Transverse colon (tissue), 4 donors: ENCODE measurements around the gene CTNND2. TPM values are rescaled to one million over a fixed set of nuclear protein-coding genes. Genes with fewer than 3 reads are reported as not detected.

Experiments
- DNase-seq: peaks from one replicate; pipeline ENCODE4 v3.0.0-alpha.2; 2019
- H3K27ac ChIP-seq, 4 donors: fragments of 200-600 bp; sonication (generic); 2 replicates each; pipeline ENCODE4 v1.5.1; 2016 to 2018; ENCODE audit warnings: inconsistent platforms in 4 of 4
- H3K27me3 ChIP-seq: fragments of 200-600 bp; sonication (generic); 2 replicates; pipeline ENCODE4 v1.5.1; 2017; ENCODE audit warnings: inconsistent platforms
- H3K36me3 ChIP-seq, 4 donors: fragments of 200-600 bp; sonication (generic); 2 replicates each; pipeline ENCODE4 v1.5.1; 2017 to 2019; ENCODE audit warnings: inconsistent platforms in 4 of 4
- H3K4me1 ChIP-seq, 4 donors: fragments of 200-600 bp; sonication (generic); 2 replicates each; pipeline ENCODE4 v1.5.1; 2017 to 2020; ENCODE audit warnings: inconsistent platforms in 4 of 4
- H3K4me3 ChIP-seq, 4 donors: fragments of 200-600 bp; sonication (generic); 1 replicate in 1 of 4; 2 replicates in 3 of 4; pipeline versions ENCODE4 v1.5.1 to v1.6.1; 2017 to 2019; ENCODE audit warnings: inconsistent platforms in 4 of 4
- H3K9me3 ChIP-seq, 2 donors: fragments of 200-600 bp; sonication (generic); 2 replicates each; pipeline ENCODE4 v1.5.1; 2017 to 2019; ENCODE audit warnings: inconsistent platforms in 2 of 2
- CTCF ChIP-seq, 5 experiments: fragments of 200-600 bp in 3 of 5; fragments of 450-650 bp in 2 of 5; sonication (generic) in 3 of 5; IDR thresholded peaks; 1 replicate in 2 of 5; 2 replicates in 3 of 5; pipeline ENCODE4 v1.5.1; 2016 to 2017; ENCODE audit warnings: antibody characterized with exemption in 5 of 5, inconsistent platforms in 3 of 5, mild to moderate bottlenecking in 2 of 5, moderate library complexity in 1 of 5
- EP300 ChIP-seq: sonication (generic); formaldehyde crosslinking; IDR thresholded peaks from one replicate; pipeline ENCODE4 v1.6.1; 2017; ENCODE audit warnings: antibody characterized with exemption, low read depth
- POLR2A ChIP-seq: fragments of 450-650 bp; IDR thresholded peaks from one replicate; pipeline ENCODE4 v1.6.1; 2016; ENCODE audit warnings: antibody characterized with exemption, mild to moderate bottlenecking, moderate library complexity
- POLR2AphosphoS5 ChIP-seq, 3 donors: sonication (generic); formaldehyde crosslinking; IDR thresholded peaks; one replicate each; pipeline ENCODE4 v1.6.1; 2016; ENCODE audit warnings: antibody characterized with exemption in 3 of 3
- WGBS, 2 donors: methylation state at CpG; one replicate each; pipeline ENCODE4 v1.1.5; 2018; ENCODE audit warnings: low coverage in 1 of 2; 5-methylcytosine and 5-hydroxymethylcytosine counted together
- in situ Hi-C, 4 donors: fragments of 200-750 bp; cut with MboI; loops; one replicate each; pipeline versions ENCODE4 v1.15.0 to v1.15.1; 2017; ENCODE audit warnings: low sequenced_read_pairs in 3 of 4, low pct_ligation_motif_present in 1 of 4, low pct_unique_long_range_greater_than_20kb in 1 of 4
- intact Hi-C: fragments of 100-400 bp; cut with DNase I; formaldehyde crosslinking; loops from one replicate; pipeline ENCODE4 v1.15.1; 2023; ENCODE audit warnings: low total_unique reads
- total RNA-seq, 4 donors: library from RNA; depleted of rRNA; stranded (reverse); fragments of >200 nt; gene quantifications; one replicate each; pipeline ENCODE4 v1.1.0, GENCODE V29; 2016

CTNND2 gene
- total RNA-seq, 4 donors from 2014 or later: 1.9 to 2.1 TPM; not detected in 2

GRCh38 chr5:11468334-11469039 lies 435.8 kb downstream of the CTNND2 start:
- DNase-seq: no peak
- in situ Hi-C loops: no loop called here
- H3K9me3 ChIP-seq: no peaks in the 10 kb centered on the region
- no peak overlapping the region for H3K27ac ChIP-seq
- TF ChIP-seq EP300: no peak
- H3K4me1 ChIP-seq: no peaks in the 10 kb centered on the region
- WGBS, 2 donors: 80 to 84% methylated on average over 5 to 6 of the region's 6 CpGs
- intact Hi-C loops: no loop called here
- no peaks in the 10 kb centered on the region for H3K27me3 ChIP-seq
- no peak overlapping the region for H3K4me3 ChIP-seq
- no peaks in the 10 kb centered on the region for H3K36me3 ChIP-seq

GRCh38 chr5:11467588-11467987 lies 436.7 kb downstream of the CTNND2 start:
- no peak for DNase-seq
- Histone ChIP-seq H3K4me3 (no peak overlapping the region), H3K36me3 (no peaks in the 10 kb centered on the region), H3K27ac (no peak overlapping the region), H3K4me1 (no peaks in the 10 kb centered on the region), H3K9me3 (no peaks in the 10 kb centered on the region), H3K27me3 (no peaks in the 10 kb centered on the region)
- WGBS, 2 donors: 79 to 88% methylated on average over 2 of the region's 2 CpGs
- intact Hi-C loops (no loop called here), in situ Hi-C loops (no loop called here)
- TF ChIP-seq POLR2A (no peak), EP300 (no peak), CTCF (IDR thresholded peaks at IDR 0.05) (no peak), POLR2AphosphoS5 (IDR thresholded peaks at IDR 0.05) (no peak)

GRCh38 chr5:11459716-11460115 lies 444.5 kb downstream of the CTNND2 start:
- Histone ChIP-seq H3K36me3 (no peaks in the 10 kb centered on the region), H3K9me3 (no peaks in the 10 kb centered on the region), H3K4me1 (no peaks in the 10 kb centered on the region), H3K4me3 (no peak overlapping the region), H3K27ac (no peak overlapping the region), H3K27me3 (no peaks in the 10 kb centered on the region)
- 53 to 57% methylated on average over 2 of the region's 2 CpGs for WGBS, 2 donors
- DNase-seq: no peak
- TF ChIP-seq EP300 (no peak), POLR2A (no peak), POLR2AphosphoS5 (IDR thresholded peaks at IDR 0.05) (no peak), CTCF (IDR thresholded peaks at IDR 0.05) (no peak)
- intact Hi-C loops (no loop called here), in situ Hi-C loops (no loop called here)

- Histone ChIP-seq H3K27ac (no peak overlapping the region), H3K27me3 (no peaks in the 10 kb centered on the region), H3K4me3 (no peak overlapping the region), H3K9me3 (no peaks in the 10 kb centered on the region), H3K4me1 (no peaks in the 10 kb centered on the region), H3K36me3 (no peaks in the 10 kb centered on the region)
- intact Hi-C loops: no loop called here
- DNase-seq: no peak
- in situ Hi-C loops: no loop called here
- 84 to 96% methylated on average over 2 of the region's 2 CpGs for WGBS, 2 donors
- TF ChIP-seq EP300: no peak
- no peak for TF ChIP-seq POLR2AphosphoS5 (IDR thresholded peaks at IDR 0.05)
- TF ChIP-seq POLR2A: no peak
- no peak for TF ChIP-seq CTCF (IDR thresholded peaks at IDR 0.05)
These were observed 448.7 kb downstream of the CTNND2 start for GRCh38 chr5:11455505-11455904.

GRCh38 chr5:11452852-11453251 lies 451.4 kb downstream of the CTNND2 start:
- in situ Hi-C loops (no loop called here), intact Hi-C loops (no loop called here)
- no peak overlapping the region for H3K4me3 ChIP-seq
- no peaks in the 10 kb centered on the region for H3K9me3 ChIP-seq
- H3K36me3 ChIP-seq: no peaks in the 10 kb centered on the region
- H3K27ac ChIP-seq: no peak overlapping the region
- WGBS, 2 donors: 84 to 89% methylated on average over 2 of the region's 2 CpGs
- H3K27me3 ChIP-seq: no peaks in the 10 kb centered on the region
- H3K4me1 ChIP-seq: no peaks in the 10 kb centered on the region
- DNase-seq: no peak
- TF ChIP-seq CTCF (IDR thresholded peaks at IDR 0.05) (no peak), POLR2AphosphoS5 (IDR thresholded peaks at IDR 0.05) (no peak), POLR2A (no peak), EP300 (no peak)
